ENCODE results near the gene ARID1B. TPM values are rescaled to one million over a fixed set of nuclear protein-coding genes. Genes with fewer than 3 reads are reported as not detected.
A peak's percentile ranks its signal among the peaks of the same experiment; 100 is the strongest.

Gene ARID1B
- total and polyA plus RNA-seq, 9 of the 15 experiments (the other 6 are each of a cell fraction or from before 2014, with no cell fraction given), result 12.5 to 50.5 (median 25.8) TPM

- Histone ChIP-seq H4K20me1 (replicated peaks; ENCODE audit: control insufficient read depth, insufficient read depth, low read length) (no peaks in the 10 kb centered on the region), H3K9me3 (replicated peaks; ENCODE audit: control insufficient read depth, insufficient read depth, low read depth, low read length) (no peaks in the 10 kb centered on the region), H2AFZ (ENCODE audit: low read depth, low read length) (no peak overlapping the region), H3K79me2 (ENCODE audit: control insufficient read depth, insufficient read depth, low read length) (no peaks in the 10 kb centered on the region), H3K27me3 (ENCODE audit: control insufficient read depth in 2 of 2, insufficient read depth in 2 of 2, low read length in 2 of 2) (no peaks in the 10 kb centered on the region), H3K27ac (ENCODE audit: extremely low read depth, low read depth, low read length) (no peak overlapping the region), H3K9me1 (ENCODE audit: control insufficient read depth, insufficient read depth, low read length) (no peaks in the 10 kb centered on the region), H3K9ac (ENCODE audit: insufficient read depth in 1 of 2, low read depth in 2 of 2, low read length in 2 of 2) (no peak overlapping the region), H3K36me3 (ENCODE audit: control insufficient read depth, insufficient read depth, low read length) (no peaks in the 10 kb centered on the region; the same call in 1 of the 3 replicates), H3K4me1 (replicated peaks in 1 of 2; ENCODE audit: control insufficient read depth in 2 of 2, insufficient read depth in 2 of 2, low read length in 2 of 2) (peaks cover 0 to 4% of the 10 kb centered on the region in 2 experiments; a peak in 1 of 5 replicates), H3K4me3 (no peak overlapping the region), H3K4me2 (ENCODE audit: insufficient read depth, low read length) (no peak overlapping the region)
- ChIA-PET POLR2A (interaction anchor here (1.2 kb wide), 1 partner anchor 9 kb away, joined by 3 read pairs; no protein-coding TSS in a partner anchor), CTCF (ENCODE audit: low intra/inter-chr PET ratio) (no interaction called here)
- no peak for DNase-seq (ENCODE audit: extremely low read depth in 1 of 4, low spot score in 3 of 4)
- in situ Hi-C loops (cut with MboI), result no loop called here
- TF ChIP-seq PRDM10 (IDR thresholded peaks at IDR 0.05; ENCODE audit: partially characterized antibody), result peak; percentile 27
- TF ChIP-seq ARID3B (CRISPR knock-in tag; IDR thresholded peaks at IDR 0.05; ENCODE audit: borderline replicate concordance), result no peak
- TF ChIP-seq BRD4 (IDR thresholded peaks at IDR 0.05), result no peak
- BruUV-seq (replicated peaks), result no TSS peak
- intact Hi-C loops (cut with micrococcal nuclease), result no loop called here
- peak; percentile 56 for FAIRE-seq
- whole genome bisulfite sequencing (ENCODE audit: insufficient coverage, low coverage, missing lambda C conversion rate), result 72% methylated on average over 9 of the region's 9 CpGs
- no peak for ATAC-seq
These were observed 436.2 kb downstream of the ARID1B start for GRCh38 chr6:157213426-157213825.
